Measurements from ENCODE around the gene EGFR. TPM values are rescaled to one million over a fixed set of nuclear protein-coding genes. Genes with fewer than 3 reads are reported as not detected.

EGFR gene
- total RNA-seq, 1 donor from 2014 or later = 12.8 TPM

DNA sequence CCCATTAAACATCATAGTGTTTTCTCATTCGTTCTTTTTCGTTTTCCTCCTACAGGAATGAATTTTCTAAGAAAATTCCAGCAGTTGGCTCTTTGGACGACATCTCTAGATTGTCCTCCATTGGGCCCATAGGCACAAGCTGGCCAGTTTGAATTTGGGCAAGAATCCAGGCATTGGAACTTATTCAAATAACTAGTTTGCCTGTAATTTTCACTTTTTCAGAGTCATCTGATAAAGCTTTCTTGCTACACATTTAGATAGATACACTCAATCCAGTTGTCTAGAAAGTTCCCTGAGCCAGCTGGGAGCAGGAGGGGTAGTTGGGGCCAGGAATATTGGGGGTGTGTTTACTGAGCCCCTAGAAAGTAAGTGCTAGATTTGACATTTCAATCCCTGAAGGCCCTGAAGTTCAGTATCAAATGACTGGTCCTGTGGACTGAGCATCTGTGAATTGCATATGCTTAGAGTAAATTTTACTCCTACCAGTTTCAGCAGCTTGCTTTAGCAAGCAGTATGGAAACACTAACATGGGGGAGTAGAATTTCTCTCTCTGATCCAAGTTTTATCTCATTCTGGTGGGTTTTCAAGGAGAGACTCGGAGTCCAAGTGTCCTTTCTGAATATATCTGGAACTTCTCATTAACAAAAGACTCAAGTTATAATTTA is 5.2 kb downstream of the EGFR start:
- Mint-ChIP-seq H3K9me3 (ENCODE audit: unreplicated experiment) (no peaks in the 10 kb centered on the region), H3K27ac (ENCODE audit: unreplicated experiment) (no peak overlapping the region), H3K36me3 (ENCODE audit: unreplicated experiment) (peaks cover 6% of the 10 kb centered on the region), H3K4me1 (ENCODE audit: low read depth, unreplicated experiment) (peaks cover 10% of the 10 kb centered on the region), H3K27me3 (ENCODE audit: unreplicated experiment) (peaks cover 8% of the 10 kb centered on the region), H3K4me3 (ENCODE audit: unreplicated experiment) (no peak overlapping the region)
- DNase-seq = no peak
- TF ChIP-seq, protein P1, sequence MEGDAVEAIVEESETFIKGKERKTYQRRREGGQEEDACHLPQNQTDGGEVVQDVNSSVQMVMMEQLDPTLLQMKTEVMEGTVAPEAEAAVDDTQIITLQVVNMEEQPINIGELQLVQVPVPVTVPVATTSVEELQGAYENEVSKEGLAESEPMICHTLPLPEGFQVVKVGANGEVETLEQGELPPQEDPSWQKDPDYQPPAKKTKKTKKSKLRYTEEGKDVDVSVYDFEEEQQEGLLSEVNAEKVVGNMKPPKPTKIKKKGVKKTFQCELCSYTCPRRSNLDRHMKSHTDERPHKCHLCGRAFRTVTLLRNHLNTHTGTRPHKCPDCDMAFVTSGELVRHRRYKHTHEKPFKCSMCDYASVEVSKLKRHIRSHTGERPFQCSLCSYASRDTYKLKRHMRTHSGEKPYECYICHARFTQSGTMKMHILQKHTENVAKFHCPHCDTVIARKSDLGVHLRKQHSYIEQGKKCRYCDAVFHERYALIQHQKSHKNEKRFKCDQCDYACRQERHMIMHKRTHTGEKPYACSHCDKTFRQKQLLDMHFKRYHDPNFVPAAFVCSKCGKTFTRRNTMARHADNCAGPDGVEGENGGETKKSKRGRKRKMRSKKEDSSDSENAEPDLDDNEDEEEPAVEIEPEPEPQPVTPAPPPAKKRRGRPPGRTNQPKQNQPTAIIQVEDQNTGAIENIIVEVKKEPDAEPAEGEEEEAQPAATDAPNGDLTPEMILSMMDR (IDR thresholded peaks at IDR 0.05; ENCODE audit: partially characterized antibody, unreplicated experiment) = no peak

DNA sequence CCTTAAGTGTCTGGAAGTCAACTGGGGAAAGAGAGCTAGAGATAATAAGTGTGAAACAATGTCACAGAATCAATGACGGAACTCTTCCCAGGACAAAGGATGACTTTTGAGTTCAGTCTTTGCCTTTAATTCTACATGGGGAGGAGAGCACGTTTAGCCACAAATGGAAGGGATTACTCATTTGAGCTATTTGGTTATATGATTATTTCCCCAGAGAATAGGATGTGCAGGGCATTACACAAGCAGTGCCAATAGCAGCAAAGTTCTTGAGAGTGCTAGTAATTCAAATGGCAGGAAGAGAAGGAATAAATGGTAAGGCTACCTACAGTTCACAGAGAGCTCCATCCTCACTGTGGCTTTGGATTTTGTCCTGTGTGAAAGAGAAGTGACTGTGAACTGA is 6.0 kb downstream of the EGFR start:
- H3K4me1 Mint-ChIP-seq (ENCODE audit: low read depth, unreplicated experiment) = peaks cover 10% of the 10 kb centered on the region
- no peak for DNase-seq
- TF ChIP-seq, protein P1 (IDR thresholded peaks at IDR 0.05; ENCODE audit: partially characterized antibody, unreplicated experiment) = no peak
- H3K27ac Mint-ChIP-seq (ENCODE audit: unreplicated experiment) = no peak overlapping the region
- no peak overlapping the region for H3K4me3 Mint-ChIP-seq (ENCODE audit: unreplicated experiment)
- H3K36me3 Mint-ChIP-seq (ENCODE audit: unreplicated experiment) = peaks cover 6% of the 10 kb centered on the region
- peaks cover 8% of the 10 kb centered on the region for H3K27me3 Mint-ChIP-seq (ENCODE audit: unreplicated experiment)
- no peaks in the 10 kb centered on the region for H3K9me3 Mint-ChIP-seq (ENCODE audit: unreplicated experiment)

DNA sequence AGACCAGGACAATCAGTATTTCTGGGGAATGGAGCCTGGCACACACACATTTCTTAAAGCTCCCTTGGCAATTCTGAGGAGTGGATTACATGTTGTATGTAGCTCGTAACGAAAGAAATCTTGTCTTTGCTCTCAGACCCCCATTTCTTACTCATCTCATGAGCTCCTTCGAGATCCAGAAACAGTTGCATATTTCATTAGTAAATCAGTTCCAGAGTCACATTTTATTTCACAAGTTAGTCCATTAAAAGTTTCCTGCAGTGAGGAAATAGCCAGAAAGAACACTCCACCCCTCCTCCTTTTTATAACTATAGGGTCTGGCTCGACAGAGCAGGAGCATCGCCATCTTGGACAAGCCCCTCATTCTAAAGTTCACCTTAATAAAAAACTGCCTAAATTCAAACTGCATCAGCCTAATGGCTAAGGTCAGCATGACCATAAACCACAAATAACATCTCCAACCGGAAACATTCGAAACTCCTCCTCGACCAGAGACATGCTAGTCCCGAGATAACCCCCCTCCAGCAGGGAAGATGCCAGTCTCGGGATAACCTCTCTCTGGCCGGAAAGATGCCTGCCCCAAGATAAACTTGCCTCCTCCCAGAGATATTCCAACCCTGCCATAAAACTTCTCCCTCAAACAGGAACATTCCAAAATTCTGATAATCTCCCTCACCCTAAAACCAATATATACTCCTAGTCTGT is 7.4 kb downstream of the EGFR start:
- DNase-seq = no peak
- Mint-ChIP-seq H3K4me1 (ENCODE audit: low read depth, unreplicated experiment) (peaks cover 10% of the 10 kb centered on the region), H3K36me3 (ENCODE audit: unreplicated experiment) (no peaks in the 10 kb centered on the region), H3K27ac (ENCODE audit: unreplicated experiment) (no peak overlapping the region), H3K9me3 (ENCODE audit: unreplicated experiment) (no peaks in the 10 kb centered on the region), H3K4me3 (ENCODE audit: unreplicated experiment) (no peak overlapping the region), H3K27me3 (ENCODE audit: unreplicated experiment) (peaks cover 2% of the 10 kb centered on the region)
- TF ChIP-seq, protein P1 (IDR thresholded peaks at IDR 0.05; ENCODE audit: partially characterized antibody, unreplicated experiment) = no peak

DNA sequence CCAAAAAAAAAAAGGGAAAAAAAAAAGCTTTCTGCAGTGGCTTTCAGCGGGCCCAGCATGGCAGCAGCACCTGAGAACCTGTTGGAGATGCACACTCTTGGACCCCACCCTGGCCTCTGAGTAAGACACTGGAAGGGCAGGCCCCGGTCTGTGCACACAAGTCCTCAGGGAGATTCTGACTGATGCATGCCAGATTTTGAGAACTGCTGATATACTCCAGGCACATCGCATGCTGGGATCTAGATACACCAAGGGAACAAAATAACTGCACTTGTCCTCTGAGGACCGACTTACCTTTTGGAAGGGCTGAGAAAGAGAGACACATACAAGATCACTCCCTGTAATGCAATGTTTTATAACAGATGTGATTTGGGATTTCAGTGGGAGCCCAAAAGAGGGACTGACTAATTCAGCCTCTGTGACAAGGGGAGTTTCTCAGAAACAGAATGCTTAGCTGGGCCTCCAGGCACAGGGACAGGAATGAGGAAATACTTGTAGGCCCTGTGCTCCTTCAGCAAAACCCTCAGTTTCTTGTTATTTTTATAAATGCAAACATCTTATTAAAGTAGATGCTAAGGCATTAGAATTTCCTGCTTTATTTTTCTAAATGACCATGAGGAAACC is 8.2 kb downstream of the EGFR start:
- Mint-ChIP-seq H3K27ac (ENCODE audit: unreplicated experiment) (no peak overlapping the region), H3K4me3 (ENCODE audit: unreplicated experiment) (no peak overlapping the region), H3K9me3 (ENCODE audit: unreplicated experiment) (no peaks in the 10 kb centered on the region), H3K27me3 (ENCODE audit: unreplicated experiment) (peaks cover 2% of the 10 kb centered on the region), H3K4me1 (ENCODE audit: low read depth, unreplicated experiment) (peaks cover 10% of the 10 kb centered on the region), H3K36me3 (ENCODE audit: unreplicated experiment) (no peaks in the 10 kb centered on the region)
- TF ChIP-seq, protein P1 (IDR thresholded peaks at IDR 0.05; ENCODE audit: partially characterized antibody, unreplicated experiment) = no peak
- DNase-seq = no peak

DNA sequence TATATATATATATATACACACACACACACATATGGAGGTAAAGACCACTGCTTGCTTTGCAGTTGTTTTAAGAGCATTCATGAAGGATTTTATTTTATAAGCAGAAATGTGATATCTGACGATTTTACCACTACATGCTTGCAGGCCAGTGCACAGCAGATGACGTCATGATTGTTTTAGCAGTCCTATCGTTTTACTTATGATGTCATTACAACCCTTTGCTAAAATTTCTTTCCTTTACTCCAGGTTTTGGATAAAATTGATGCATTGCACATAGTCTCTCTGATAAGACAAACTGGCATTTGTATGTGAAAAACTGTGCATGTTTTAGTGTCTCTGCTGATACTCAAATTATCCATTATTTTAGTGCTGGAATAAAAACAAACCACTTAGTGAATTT is 9.2 kb downstream of the EGFR start:
- Mint-ChIP-seq H3K9me3 (ENCODE audit: unreplicated experiment) (no peaks in the 10 kb centered on the region), H3K27me3 (ENCODE audit: unreplicated experiment) (peaks cover 2% of the 10 kb centered on the region), H3K4me1 (ENCODE audit: low read depth, unreplicated experiment) (peaks cover 10% of the 10 kb centered on the region), H3K4me3 (ENCODE audit: unreplicated experiment) (no peak overlapping the region), H3K36me3 (ENCODE audit: unreplicated experiment) (no peaks in the 10 kb centered on the region), H3K27ac (ENCODE audit: unreplicated experiment) (no peak overlapping the region)
- no peak for DNase-seq
- TF ChIP-seq, protein P1 (IDR thresholded peaks at IDR 0.05; ENCODE audit: partially characterized antibody, unreplicated experiment) = no peak
